NCI-H2081 treated with DMSO at 0.1 percent for 48 hours (cell line): Measurements from ENCODE around the gene WWOX.
"Not testable (repeated sequence)": the region's sequence is repeated elsewhere in the genome, so short reads cannot be mapped to it uniquely, and the experiment has no call there.

Experiments used
- DNase-seq: peaks from one replicate; lab custom pipeline; 2025; lab: John Stamatoyannopoulos, UW

Gene WWOX

GRCh38 chr16:79037521-79038373 is 938.3 kb downstream of the WWOX start:
- DNase-seq: no peak

DNA sequence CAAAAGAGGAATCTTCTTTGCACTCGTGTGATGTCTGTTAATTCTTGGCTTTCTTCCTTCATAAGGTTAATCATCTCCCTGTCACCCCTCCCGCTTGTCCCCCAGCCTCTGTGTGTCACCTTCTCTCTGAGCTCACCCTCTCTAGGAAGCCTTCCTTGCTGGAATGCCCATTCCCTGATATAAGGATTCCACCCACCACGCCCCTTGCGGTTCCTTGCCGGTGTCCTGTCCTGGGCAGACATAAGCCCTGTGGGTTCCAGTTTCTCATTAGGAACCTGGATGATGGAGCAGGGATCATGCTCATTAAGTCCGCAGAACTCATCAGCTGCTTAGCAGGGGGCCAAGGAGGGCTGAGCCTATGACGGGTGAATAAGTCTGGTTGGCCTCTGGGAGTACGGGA is 941.8 kb downstream of the WWOX start:
- no peak for DNase-seq

DNA sequence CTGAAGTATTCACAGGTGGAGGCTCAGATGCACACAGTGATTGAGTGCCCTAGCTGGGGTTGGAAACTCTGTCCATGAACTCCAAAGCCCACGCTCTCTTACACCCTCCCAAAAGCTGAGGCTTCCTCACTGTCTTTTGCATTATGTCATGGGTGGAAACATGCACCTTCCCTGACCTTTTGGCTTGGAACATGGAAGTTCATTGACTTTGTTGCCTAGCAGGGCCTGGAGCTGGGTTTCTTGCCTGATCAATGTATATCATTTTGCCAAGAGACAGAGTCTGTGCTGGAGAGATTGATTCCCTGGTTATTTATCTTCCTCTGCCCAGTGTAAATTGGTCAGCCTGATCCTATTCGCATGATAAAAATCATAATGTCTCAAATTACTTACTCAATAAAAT is 942.7 kb downstream of the WWOX start:
- DNase-seq: no peak

- no peak for DNase-seq
Observed at GRCh38 chr16:79042886-79043285, 943.4 kb downstream of the WWOX start.

- DNase-seq: no peak
Observed at GRCh38 chr16:79045191-79045590, 945.7 kb downstream of the WWOX start.

DNA sequence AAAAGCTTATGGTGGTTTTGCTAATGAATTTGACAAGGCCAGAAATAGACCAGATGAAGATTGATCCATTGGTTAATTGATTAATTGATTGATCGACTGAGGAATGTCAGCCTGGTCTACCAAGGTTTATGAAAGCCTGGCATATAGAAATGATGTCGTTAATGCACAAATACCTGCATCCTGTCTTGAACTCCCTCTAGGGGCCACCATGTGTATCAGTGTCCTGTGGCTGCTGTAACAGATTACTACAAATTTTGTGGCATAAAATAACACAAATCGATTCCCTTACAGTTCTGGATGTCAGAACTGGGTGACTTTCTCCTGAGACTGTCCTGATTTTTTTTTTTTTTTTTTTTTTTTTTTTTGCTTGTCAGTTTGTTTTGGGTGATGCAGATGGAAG is 947.9 kb downstream of the WWOX start:
- DNase-seq: no peak

DNA sequence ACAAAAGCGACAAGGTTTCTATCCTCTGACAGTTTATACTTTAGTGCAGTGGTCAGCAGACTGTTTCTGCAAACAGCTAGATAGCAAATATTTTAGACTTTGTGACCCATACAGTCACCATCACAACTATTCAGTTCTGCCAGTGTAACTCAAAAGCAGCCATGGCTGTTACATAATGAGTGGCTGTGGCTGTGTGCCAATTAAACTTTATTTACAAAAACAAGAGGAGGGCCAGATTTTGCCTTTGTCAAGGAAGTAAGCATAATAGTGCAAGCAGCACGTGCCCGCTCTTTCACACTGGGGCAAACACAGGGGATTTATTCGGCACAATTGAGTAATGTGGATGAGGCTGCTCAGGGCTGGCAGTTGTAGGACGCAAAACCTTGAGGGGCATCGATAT is 949.6 kb downstream of the WWOX start:
- no peak for DNase-seq

GRCh38 chr16:79050063-79050462 is 950.6 kb downstream of the WWOX start:
- DNase-seq: no peak

- DNase-seq: no peak
Observed at GRCh38 chr16:79051313-79051712, 951.9 kb downstream of the WWOX start.

DNA sequence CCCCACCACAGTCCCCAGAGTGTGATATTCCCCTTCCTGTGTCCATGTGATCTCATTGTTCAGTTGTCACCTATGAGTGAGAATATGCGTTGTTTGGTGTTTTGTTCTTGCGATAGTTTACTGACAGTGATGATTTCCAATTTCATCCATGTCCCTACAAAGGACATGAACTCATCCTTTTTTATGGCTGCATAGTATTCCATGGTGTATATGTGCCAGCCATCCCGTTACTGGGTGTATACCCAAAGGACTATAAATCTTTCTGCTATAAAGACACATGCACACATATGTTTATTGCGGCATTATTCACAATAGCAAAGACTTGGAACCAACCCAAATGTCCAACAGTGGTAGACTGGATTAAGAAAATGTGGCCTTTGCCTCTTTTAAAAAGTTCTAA is 952.7 kb downstream of the WWOX start:
- not testable (repeated sequence) for DNase-seq

DNA sequence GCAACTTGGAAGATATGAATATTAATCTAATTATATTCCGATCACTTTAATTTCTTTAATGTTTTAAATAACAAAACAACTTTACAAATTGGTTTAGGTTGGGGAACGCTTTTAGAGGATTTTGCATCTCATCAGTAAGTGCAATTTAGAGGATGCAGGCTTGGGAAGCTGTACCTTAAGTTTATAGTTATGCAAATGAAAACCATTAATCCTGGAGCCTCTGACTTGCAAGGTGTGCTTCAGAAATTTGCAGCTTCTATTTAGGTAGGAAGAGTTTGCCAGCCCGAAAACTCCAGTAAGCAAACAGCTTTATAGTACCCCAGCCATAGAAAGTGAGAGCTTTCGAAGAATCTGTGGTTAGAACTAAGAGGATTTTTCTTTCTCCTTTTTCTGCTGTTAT is 954.1 kb downstream of the WWOX start:
- DNase-seq: no peak

DNA sequence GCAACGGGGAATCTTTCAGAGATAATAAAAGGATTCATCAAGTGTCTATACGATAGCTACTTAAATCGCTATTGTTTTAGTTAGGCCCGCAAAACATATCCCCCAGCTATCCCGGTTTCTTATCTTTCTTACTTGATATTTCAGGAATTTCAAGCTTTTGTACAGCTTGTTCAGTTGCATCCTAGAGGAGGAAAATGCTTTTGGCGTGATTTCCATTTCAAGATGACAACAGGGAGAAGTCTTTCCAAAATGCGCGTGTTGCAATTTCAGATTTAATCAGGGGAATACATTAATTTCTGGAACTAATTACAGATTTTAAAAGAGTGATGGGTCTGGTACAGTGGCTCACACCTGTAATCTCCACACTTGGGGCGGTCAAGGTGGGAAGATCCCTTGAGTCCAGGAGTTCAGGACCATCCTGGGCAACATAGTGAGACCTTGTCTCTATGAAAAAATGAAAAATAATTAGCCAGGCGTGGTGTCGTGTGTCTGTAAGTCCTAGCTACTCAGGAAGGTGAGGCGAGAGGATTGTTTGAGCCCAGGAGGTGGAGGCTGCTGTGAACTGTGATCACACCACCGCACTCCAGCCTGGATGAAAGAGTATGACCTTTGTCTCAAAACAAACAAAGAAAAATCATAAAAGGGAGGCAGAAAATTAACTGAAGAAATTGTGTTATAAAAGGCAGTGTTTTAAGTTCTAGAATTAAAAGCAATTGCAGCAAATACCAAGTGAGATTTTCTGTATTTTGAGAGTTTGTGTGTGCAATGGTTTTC is 954.9 kb downstream of the WWOX start:
- no peak for DNase-seq

DNA sequence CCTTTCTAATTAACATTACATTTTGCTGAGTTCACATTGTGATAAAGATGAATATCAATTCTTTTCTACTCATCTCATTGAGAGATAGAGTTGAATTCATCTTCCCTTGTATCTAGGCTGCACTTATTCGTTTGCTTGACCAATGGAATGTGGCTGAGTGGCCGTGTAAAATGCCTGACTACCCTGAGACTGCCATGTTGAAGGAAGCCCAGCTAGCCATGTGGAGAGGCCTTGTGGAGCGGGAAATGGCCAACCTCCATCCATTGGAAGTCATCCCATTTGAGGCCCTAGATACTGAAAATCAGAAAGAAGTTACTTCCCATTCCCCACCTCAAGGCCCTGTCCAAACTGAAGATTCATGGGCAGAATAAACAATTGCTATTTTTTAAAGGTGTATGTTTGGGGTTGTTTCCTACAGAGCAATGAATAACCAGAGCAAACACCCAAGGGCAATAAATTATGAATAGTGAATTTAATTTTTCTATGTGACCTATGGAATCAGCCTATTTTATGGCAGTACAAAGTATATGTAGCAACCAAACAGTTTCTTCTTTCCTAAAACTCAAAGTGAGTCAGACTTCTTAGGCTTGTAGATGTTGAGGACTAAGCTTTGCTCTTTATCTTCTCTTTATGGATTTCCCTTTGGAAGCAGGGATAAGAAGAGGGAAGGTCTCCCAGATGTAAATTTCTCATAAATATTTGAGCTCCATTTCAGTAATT is 956.0 kb downstream of the WWOX start:
- no peak for DNase-seq

GRCh38 chr16:79061181-79061580 is 961.7 kb downstream of the WWOX start:
- no peak for DNase-seq

- no peak for DNase-seq
Observed at GRCh38 chr16:79062336-79062735, 962.9 kb downstream of the WWOX start.

- no peak for DNase-seq
Observed at GRCh38 chr16:79062821-79063220, 963.4 kb downstream of the WWOX start.

DNA sequence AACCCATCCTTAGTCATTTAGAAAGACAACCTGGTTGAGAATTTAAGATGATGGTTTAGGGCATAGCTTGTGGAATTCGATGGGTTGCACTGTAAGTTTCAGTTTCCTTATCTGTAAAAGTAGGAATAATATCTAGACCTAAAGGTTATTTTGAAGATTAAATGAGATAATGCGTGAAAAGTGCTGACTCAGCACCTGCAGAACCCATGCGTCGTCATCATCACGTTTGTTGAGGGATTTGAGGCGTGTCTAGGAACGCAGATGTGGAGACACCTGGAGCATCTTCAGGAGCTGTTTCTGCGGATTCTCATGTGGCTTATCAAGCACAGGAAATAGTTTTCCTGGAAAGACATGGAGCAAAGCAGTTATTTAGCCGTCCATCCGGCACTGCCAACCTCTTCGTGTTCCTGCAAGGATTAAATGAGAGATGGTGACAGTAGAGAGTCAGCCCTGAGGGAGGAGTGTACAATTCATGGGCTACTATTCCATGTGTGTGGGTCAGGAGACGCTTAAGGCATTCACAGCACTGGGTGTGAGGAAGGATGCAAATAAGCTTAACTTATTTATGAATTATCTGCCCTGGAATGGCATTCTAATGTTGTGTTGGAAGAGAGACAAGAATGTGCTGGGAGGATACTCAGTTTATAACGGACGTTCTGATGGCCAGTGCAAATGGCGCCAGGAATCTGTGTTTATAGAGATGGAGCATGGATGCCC is 965.0 kb downstream of the WWOX start:
- no peak for DNase-seq

DNA sequence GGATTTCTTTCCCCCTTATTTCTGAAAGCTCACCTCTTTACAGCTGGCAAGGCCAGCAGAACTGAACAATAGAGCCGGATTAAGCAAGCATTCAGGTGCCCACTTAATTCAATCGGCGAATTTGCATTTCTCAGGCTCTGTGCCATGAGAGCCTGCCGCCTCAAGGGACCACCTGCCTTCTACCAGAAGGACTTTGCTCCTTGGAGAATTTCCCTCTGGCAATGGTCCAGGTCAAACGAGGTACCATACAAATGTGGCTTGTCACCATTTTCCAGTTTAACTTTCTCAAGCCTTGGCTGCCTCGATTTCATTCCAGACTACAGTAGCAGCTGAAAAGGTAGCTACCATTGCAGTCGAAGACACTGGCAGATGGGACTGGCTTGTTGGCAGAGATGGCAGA is 967.1 kb downstream of the WWOX start:
- DNase-seq: no peak

DNA sequence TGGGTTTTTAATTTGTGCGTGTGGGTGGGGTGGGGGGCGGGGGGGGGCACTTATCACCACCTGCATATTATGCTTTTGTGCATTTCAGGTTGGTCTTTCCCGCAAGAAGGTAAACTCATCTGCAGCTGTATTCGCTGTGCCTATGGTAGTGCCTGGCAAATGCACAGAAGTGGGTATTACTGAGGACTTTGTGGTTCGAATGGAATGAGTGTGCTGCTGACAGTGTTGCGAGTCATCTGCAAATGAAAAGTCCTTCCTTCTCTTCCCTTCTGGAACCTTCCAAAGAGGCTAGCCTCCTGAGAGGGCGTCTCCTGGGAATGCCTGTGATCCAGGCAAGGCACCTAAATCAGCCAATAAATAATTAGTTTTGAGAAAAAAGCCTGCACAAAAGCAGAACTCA is 968.1 kb downstream of the WWOX start:
- DNase-seq: no peak

- no peak for DNase-seq
Observed at GRCh38 chr16:79069121-79069520, 969.7 kb downstream of the WWOX start.

DNA sequence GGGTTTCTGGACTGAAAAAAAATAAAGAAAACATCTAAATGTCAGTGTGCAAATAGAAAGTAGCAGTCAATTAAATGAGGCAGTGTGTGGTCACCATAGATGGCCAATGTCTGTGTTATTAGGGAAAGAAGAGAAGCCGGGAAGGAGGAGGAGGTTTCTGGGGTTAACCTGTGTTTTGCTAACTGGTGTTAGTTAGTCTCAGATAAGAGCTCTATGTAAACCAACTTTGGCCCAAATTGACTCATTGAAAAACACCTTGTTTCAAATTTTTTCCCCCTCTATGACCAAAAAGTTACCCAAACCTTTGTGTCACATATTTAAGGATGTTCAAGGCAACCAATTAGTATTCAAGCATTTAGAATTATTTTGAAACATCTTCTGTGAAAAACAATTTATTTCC is 970.2 kb downstream of the WWOX start:
- DNase-seq: no peak

DNA sequence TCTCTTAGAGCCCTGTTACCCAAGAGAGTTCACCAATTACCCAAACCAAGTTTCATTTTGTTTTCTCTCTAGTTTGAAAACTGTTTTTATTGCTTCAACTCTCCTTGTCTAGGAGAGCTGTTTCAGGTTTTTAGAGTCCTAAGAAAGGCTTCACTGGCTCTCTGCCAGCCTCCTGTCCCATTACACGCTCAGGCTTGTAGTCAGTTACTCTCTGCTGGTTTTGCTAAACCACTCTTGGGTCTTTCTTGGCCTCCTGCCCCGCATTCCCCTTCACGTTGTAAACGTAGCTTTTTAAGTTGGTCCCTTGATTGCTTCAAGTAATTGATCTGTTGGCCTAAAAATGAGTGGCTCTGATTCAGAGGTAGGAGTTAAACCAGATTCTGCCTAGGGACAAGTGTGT is 972.0 kb downstream of the WWOX start:
- DNase-seq: no peak
